Upper lobe of left lung (tissue), 4 donors: ENCODE data around the gene WFIKKN1.

Experiments used
- CTCF ChIP-seq, 6 experiments: fragments of 450-650 bp in 4 of 6; fragments of 200-600 bp in 2 of 6; sonication (generic) in 2 of 6; IDR thresholded peaks; one replicate each; pipeline ENCODE4 v1.5.1; 2016 to 2019; ENCODE audit warnings: antibody characterized with exemption in 6 of 6
- EP300 ChIP-seq, 4 donors: sonication (generic); formaldehyde crosslinking; IDR thresholded peaks; one replicate each; pipeline ENCODE4 v1.5.1; 2017; ENCODE audit warnings: antibody characterized with exemption in 4 of 4, control low read depth in 2 of 4
- POLR2A ChIP-seq, 4 donors: fragments of 450-650 bp; IDR thresholded peaks; one replicate each; pipeline ENCODE4 v1.5.1; 2016 to 2017; ENCODE audit warnings: antibody characterized with exemption in 4 of 4, mild to moderate bottlenecking in 2 of 4
- POLR2AphosphoS5 ChIP-seq, 2 donors: sonication (generic); formaldehyde crosslinking; IDR thresholded peaks; one replicate each; pipeline ENCODE4 v1.5.1; 2017; ENCODE audit warnings: antibody characterized with exemption in 2 of 2

GRCh38 chr16:658679-659571, 28.1 kb downstream of the WFIKKN1 start:
- TF ChIP-seq CTCF (IDR thresholded peaks at IDR 0.05) (no peak), POLR2A (IDR thresholded peaks at IDR 0.05) (no peak), POLR2AphosphoS5 (IDR thresholded peaks at IDR 0.05) (no peak), EP300 (IDR thresholded peaks at IDR 0.05) (no peak)
